ENCODE data around the gene ACTN3.

- no peak for TF ChIP-seq EZH2phosphoT487 (IDR thresholded peaks at IDR 0.05; ENCODE audit: insufficient read depth, low read depth)
- TF ChIP-seq EZH2 (IDR thresholded peaks at IDR 0.05; ENCODE audit: insufficient read depth, poor library complexity, severe bottlenecking), result no peak
These were observed 48.7 kb downstream of the ACTN3 start for GRCh38 chr11:66595245-66595904.

Data from GM23248 (cell line).